ENCODE data around the gene INSIG2.

INSIG2 gene

GRCh38 chr2:118062669-118063068 lies 25.6 kb upstream of the INSIG2 start:
- ATAC-seq (ENCODE audit: low read depth): no peak
- H3K9me3 ChIP-seq (ENCODE audit: severe bottlenecking): no peaks in the 10 kb centered on the region

DNA sequence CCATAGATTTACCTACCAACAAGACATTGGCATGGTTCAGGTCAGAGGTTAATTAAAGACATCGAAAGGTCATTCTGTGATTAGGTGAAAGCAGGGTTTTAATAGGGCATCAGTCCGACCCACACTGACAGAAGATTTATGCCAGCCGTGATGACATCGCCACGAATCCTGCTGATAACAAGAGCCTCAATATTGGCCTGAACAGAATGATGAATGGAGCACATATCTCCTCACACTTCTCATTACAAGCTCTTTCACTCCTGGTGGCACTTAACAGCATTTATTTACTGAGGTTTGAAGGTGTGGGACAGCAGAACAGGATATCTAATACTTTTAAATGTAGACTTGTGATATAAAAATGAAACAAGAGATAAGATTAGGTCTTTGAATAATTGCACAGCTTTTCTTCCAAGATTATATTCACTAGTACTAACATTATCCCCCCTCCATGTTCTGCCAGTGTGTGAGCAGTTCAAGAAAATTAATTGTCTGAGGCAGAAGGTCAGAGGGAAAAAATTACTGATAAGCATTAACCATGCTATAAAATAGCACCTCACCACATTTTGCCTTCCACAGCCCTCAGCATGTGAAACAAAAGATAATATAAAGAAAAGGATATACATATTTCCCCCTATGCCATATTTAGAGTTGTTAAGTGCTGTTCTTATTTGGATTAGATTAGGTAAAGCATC lies 23.1 kb upstream of the INSIG2 start:
- DNase-seq (ENCODE audit: low spot score) (no peak), ATAC-seq (ENCODE audit: low read depth) (no peak)
- Histone ChIP-seq H3K27ac (ENCODE audit: poor library complexity, severe bottlenecking) (no peak overlapping the region), H3K4me1 (ENCODE audit: insufficient read depth, poor library complexity, severe bottlenecking) (no peaks in the 10 kb centered on the region), H3K4me3 (ENCODE audit: severe bottlenecking) (no peak overlapping the region), H3K9me3 (ENCODE audit: severe bottlenecking) (no peaks in the 10 kb centered on the region), H3K27me3 (ENCODE audit: insufficient read depth, poor library complexity, severe bottlenecking) (no peaks in the 10 kb centered on the region), H3K36me3 (ENCODE audit: low read depth) (no peaks in the 10 kb centered on the region)
- TF ChIP-seq CTCF (IDR thresholded peaks at IDR 0.05; ENCODE audit: poor library complexity, severe bottlenecking): no peak

More at GRCh38 chr2:118062669-118063068, 25.6 kb upstream of the INSIG2 start:
- H3K4me1 ChIP-seq (ENCODE audit: insufficient read depth, poor library complexity, severe bottlenecking): no peaks in the 10 kb centered on the region
- H3K27me3 ChIP-seq (ENCODE audit: insufficient read depth, poor library complexity, severe bottlenecking): no peaks in the 10 kb centered on the region
- DNase-seq (ENCODE audit: low spot score): no peak
- H3K27ac ChIP-seq (ENCODE audit: poor library complexity, severe bottlenecking): no peak overlapping the region
- TF ChIP-seq CTCF (IDR thresholded peaks at IDR 0.05; ENCODE audit: poor library complexity, severe bottlenecking): no peak
- H3K4me3 ChIP-seq (ENCODE audit: severe bottlenecking): no peak overlapping the region
- H3K36me3 ChIP-seq (ENCODE audit: low read depth): no peaks in the 10 kb centered on the region

DNA sequence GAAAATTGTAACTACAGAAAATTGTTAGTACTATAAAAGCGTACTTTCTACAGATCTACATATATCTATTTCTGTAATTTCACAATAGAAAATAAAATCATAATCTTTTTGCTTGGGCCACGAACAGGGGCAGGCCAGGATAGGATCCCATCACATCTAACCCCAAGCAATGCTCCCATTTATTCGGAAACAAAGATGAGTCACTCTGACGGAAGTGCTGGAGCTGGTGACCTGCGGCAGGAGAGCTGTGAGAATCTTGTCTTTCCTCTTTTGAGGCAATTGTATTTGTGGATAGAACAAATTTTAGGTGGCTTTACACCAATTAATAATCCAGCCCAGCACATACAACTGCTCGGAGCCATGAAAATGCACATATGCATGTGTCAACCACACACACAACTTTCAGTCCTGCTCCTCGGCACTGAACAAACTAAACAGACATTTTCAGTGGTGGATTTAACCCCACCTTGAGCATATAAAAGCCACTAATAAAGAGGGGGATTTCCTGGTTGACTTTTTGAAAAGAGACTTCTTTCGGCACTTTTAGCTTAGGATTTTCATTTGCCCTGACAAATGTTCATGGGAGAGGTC lies 22.3 kb upstream of the INSIG2 start:
- Histone ChIP-seq H3K36me3 (ENCODE audit: low read depth) (no peaks in the 10 kb centered on the region), H3K4me1 (ENCODE audit: insufficient read depth, poor library complexity, severe bottlenecking) (no peaks in the 10 kb centered on the region), H3K9me3 (ENCODE audit: severe bottlenecking) (no peaks in the 10 kb centered on the region), H3K4me3 (ENCODE audit: severe bottlenecking) (no peak overlapping the region), H3K27ac (ENCODE audit: poor library complexity, severe bottlenecking) (no peak overlapping the region), H3K27me3 (ENCODE audit: insufficient read depth, poor library complexity, severe bottlenecking) (no peaks in the 10 kb centered on the region)
- ATAC-seq (ENCODE audit: low read depth): no peak
- no peak for DNase-seq (ENCODE audit: low spot score)
- TF ChIP-seq CTCF (IDR thresholded peaks at IDR 0.05; ENCODE audit: poor library complexity, severe bottlenecking): no peak

DNA sequence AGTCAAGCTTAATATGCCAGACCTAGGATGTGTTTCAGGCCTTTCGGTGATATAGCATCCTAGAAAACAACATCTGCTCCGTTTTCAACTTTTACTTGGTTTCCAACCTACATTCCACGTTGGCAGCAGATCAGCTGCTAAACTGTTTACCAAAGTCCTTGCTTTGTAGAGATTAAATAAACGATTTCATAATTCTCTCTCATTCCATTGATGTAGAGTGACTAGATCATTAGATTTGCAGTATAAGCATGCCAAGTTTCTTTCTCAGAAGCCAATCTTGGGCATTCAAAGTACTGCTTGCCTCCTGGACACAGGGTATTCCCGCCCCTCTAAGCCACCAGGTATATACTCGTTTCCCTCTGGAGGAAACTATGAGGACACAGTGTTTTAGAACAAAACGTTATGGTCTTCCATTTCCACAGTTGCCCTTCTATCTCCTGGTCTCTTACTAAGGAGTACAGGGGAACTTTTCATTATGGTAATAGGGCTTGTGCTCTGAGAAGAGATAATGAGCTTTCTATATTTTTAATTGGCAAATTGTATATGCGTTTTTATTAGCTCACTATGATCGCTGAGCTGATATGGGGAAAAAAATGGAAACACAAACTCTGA lies 10.5 kb upstream of the INSIG2 start:
- no peak overlapping the region for H3K4me3 ChIP-seq (ENCODE audit: severe bottlenecking)
- no peak for TF ChIP-seq CTCF (IDR thresholded peaks at IDR 0.05; ENCODE audit: poor library complexity, severe bottlenecking)
- no peak for DNase-seq (ENCODE audit: low spot score)

DNA sequence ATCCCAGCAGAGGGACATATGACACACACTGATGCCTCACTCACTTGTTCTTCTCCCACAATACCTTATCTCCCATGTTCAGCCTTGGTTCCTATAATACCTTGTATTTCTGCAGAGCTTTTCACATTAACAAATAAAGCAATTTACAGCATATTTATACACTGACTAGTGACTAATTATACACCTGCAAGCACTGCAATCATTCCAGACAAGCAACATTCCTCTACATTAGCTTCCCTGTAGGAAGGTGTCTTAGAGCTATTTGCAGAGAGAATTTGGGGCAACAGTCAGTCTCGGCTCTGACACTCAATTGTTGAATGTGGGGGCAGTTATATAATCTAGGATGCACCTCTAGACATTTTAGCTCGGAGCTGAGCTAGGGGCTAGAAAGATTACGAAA lies 9.5 kb upstream of the INSIG2 start:
- H3K4me1 ChIP-seq (ENCODE audit: insufficient read depth, poor library complexity, severe bottlenecking): no peaks in the 10 kb centered on the region
- DNase-seq (ENCODE audit: low spot score) (no peak), ATAC-seq (ENCODE audit: low read depth) (no peak)
- no peaks in the 10 kb centered on the region for H3K36me3 ChIP-seq (ENCODE audit: low read depth)
- no peaks in the 10 kb centered on the region for H3K9me3 ChIP-seq (ENCODE audit: severe bottlenecking)
- no peak overlapping the region for H3K4me3 ChIP-seq (ENCODE audit: severe bottlenecking)
- no peaks in the 10 kb centered on the region for H3K27me3 ChIP-seq (ENCODE audit: insufficient read depth, poor library complexity, severe bottlenecking)
- TF ChIP-seq CTCF (IDR thresholded peaks at IDR 0.05; ENCODE audit: poor library complexity, severe bottlenecking): no peak
- H3K27ac ChIP-seq (ENCODE audit: poor library complexity, severe bottlenecking): no peak overlapping the region

More for the DNA sequence above, 10.5 kb upstream of the INSIG2 start:
- Histone ChIP-seq H3K27me3 (ENCODE audit: insufficient read depth, poor library complexity, severe bottlenecking) (no peaks in the 10 kb centered on the region), H3K36me3 (ENCODE audit: low read depth) (no peaks in the 10 kb centered on the region), H3K4me1 (ENCODE audit: insufficient read depth, poor library complexity, severe bottlenecking) (no peaks in the 10 kb centered on the region), H3K9me3 (ENCODE audit: severe bottlenecking) (no peaks in the 10 kb centered on the region), H3K27ac (ENCODE audit: poor library complexity, severe bottlenecking) (no peak overlapping the region)
- no peak for ATAC-seq (ENCODE audit: low read depth)
